NCI-H1105 (cell line): ENCODE results near the gene HIVEP2.

Experiments
- DNase-seq: peaks from one replicate; lab custom pipeline; 2025; lab: John Stamatoyannopoulos, UW

Gene HIVEP2

GRCh38 chr6:142925575-142926110, 19.3 kb downstream of the HIVEP2 start:
- DNase-seq, result no peak

DNA sequence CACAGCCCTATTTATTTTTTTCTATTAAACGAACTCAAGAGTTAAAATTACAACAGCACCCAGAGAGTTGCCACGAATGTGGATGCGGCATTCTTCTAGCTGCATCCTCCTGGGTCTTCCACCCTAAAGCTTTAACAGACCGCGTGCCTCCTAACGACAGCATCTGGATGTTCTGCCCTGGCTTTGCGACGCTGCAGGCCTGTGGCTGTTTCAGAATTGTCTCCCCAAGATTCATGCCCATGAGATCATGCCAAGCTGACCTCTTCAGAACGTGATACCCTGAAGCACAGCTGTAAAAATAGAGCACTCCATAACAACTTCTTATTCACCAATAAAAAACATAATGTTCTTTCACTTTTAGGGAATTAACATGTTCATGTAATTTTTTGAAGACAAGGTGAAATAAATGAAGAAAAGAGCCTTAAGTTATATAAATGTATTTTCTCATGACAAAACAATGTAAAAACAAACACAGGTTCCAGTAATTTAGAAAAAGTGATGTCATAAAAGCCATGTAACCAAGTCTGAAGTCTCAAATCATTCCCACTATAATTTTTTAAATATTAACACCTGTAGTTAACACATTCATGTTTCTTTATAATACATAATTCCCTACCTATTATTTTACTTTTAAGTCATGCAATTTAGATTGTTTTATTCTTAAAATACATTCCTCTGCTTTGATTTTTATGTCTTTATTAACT, 26.5 kb downstream of the HIVEP2 start:
- no peak for DNase-seq

GRCh38 chr6:142916881-142917280, 28.1 kb downstream of the HIVEP2 start:
- DNase-seq, result no peak

- no peak for DNase-seq
Observed at GRCh38 chr6:142914937-142915697, 29.9 kb downstream of the HIVEP2 start.

GRCh38 chr6:142914369-142914768, 30.6 kb downstream of the HIVEP2 start:
- DNase-seq, result no peak

GRCh38 chr6:142913511-142914047, 31.4 kb downstream of the HIVEP2 start:
- no peak for DNase-seq

GRCh38 chr6:142913036-142913510, 31.9 kb downstream of the HIVEP2 start:
- no peak for DNase-seq

- no peak for DNase-seq
Observed at GRCh38 chr6:142912125-142912524, 32.9 kb downstream of the HIVEP2 start.

DNA sequence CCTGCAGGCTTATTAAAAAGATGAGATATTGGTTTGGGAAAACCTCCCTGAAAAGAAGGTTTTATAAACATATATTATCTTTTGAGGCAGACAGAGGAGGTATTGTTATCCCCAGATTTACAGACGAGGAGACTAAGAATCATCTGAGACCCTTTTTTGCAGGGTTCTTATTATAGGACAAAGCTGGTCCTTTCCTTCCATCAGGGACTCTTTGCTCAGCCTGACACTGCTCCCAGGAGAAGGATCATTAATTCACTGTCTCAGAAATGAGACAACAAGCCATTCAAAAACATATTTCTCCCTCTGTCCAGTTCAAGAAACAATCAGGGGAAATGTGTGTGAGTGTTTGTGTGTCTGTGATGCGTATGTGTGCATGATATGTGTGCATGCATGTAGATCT, 33.5 kb downstream of the HIVEP2 start:
- no peak for DNase-seq

DNA sequence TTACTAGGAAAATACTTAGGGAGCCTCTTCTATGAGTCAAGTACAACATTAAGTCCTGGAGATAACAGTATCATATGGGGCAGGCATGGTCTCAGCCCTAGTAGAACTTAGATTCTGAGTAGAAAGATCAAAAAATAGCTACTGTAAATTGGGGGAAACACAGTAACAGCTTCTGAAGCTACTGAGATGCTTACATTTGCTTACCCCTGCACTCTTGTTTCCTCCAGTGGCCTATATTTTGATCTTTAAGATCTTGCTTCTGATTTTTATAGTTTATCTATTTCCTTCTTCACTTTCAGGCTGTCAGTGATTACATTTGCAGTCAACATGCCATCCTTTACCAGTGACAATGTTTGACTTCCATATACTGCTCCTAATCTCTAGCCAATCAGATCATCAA, 35.3 kb downstream of the HIVEP2 start:
- DNase-seq, result no peak

GRCh38 chr6:142908235-142908634, 36.7 kb downstream of the HIVEP2 start:
- DNase-seq, result no peak

GRCh38 chr6:142907544-142907943, 37.4 kb downstream of the HIVEP2 start:
- no peak for DNase-seq

DNA sequence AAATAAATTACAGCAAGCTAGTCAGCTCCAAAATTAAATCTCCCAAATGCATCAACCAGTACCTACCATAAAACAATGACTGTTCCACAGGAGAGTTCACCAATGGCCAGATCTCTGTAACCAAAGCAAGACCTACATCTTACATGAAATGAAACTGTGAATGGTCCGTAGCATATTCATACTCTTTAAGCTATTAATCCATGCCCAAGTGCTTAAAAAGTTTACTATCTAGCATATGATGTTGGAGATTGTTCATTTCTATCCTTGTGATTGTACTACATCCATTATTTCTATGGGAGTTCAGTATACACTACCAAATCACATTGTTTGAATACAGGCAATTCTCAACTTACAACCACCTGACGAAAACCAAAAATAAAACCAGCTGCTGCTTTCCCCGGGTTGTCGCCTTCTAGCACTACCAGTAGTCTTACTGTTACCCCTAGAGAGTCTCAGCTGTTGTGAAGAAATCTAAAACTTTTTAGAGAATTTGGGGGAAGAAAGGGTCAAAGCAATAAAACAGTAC, 38.0 kb downstream of the HIVEP2 start:
- DNase-seq, result no peak

GRCh38 chr6:142903812-142904211, 41.2 kb downstream of the HIVEP2 start:
- DNase-seq, result no peak

DNA sequence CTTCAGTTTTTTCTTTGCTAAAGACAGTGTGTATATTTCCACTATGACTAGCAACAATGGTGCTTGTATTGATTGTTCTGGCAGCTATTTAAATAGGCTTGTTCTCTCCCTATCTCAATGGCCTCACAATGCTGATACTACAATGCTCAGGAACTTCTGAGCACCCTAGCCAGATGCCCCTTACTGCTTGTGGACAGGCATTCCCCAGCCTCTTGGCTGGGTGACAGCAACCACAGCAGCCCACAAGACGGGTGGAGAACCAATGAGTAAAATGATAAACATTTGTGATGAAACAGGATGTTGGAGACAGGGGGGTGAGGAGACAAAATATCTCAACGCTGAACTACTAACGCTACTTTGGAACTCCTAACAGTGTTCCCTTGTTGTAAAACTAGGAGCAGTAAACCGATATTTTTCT, 42.3 kb downstream of the HIVEP2 start:
- no peak for DNase-seq

- no peak for DNase-seq
Observed at GRCh38 chr6:142901611-142902010, 43.4 kb downstream of the HIVEP2 start.

DNA sequence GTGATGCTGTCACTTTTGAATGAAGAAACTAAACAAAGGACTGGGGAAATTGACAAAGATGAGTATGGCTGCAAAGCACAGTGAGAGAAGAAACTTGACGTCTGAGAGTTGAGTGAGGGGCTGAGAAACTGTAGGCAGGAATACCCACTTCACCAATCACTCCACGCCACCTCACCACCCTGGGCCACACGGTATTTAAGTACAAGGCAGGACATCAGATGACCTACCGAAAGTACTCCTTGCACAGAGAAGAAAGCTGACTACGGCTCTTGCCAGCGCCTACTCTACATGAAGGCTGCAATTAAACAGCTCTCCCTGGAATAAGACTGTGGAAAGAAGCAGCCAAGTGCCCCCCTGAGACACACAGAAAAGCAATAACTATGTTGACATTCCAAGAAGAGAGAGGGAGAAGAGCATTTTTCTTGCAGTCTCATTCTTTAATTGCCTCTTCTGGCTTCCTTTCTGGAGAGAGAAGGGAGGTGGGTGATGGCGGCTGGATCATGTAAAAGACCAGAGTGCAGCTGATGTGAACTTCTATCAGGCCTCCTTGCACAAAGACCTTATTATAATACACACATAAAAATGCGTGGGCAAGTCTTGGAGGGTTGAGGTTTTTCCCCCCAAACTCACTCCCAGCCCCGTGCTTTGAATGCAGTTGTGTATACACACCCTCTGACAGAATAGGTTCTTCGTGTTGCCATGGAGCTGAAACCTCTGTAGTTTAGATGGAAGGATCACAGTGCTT, 44.6 kb downstream of the HIVEP2 start:
- no peak for DNase-seq

DNA sequence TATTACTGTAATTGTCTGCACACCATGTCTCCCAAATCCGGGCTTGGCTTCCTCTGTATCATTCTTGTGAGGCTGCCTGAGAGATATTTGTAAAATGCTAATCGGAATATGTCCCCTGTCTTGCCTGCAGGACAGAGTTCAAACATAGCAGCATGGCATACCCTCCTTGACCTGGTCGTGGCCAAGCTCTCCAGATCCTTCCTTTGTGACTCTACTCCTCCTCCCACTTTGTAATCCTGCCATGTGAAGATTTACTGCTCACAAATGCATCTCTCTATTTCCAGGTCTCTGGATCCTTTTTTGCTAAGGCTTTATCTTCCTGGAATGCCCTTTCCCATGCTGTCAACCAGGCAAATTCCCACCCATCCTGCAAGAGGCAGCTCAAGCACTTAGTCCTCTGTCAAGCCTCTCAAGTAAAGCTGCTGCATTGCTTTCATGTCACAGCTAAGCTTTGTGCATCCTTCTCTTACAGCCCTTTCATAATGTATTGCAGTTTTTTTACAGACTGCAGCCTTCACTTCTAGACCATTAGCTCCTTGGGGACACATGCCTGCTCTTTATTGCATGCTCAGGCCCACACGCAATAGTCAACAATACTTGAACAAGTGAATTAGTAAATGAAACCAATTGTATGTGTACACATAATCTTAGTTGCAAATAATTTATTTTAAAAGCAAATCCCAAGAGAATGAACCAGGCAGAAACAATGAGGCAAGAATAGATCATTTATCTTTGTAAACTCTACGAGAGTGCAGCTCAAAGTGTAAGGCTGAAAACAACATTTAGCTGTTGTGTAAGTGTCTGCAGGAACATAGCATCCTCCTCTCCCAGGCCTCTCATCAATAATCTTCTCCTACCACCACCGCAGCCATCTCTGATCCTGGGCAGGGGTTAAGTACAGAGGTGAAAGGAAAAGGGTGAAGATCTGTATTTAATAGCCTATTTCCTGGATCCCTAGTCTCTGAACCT, 45.8 kb downstream of the HIVEP2 start:
- DNase-seq, result no peak

- DNase-seq, result no peak
Observed at GRCh38 chr6:142897659-142898058, 47.3 kb downstream of the HIVEP2 start.

- no peak for DNase-seq
Observed at GRCh38 chr6:142896732-142897131, 48.2 kb downstream of the HIVEP2 start.

- DNase-seq, result no peak
Observed at GRCh38 chr6:142893088-142893487, 51.9 kb downstream of the HIVEP2 start.
